Measurements from ENCODE around the gene NDUFA7. TPM values are rescaled to one million over a fixed set of nuclear protein-coding genes. Genes with fewer than 3 reads are reported as not detected.

Gene NDUFA7
- polyA plus RNA-seq, 1 of the 3 experiments (the other 2 are of a cell fraction): 111 TPM

- Histone ChIP-seq H3K36me3 (replicated peaks in 1 of 2; ENCODE audit: control insufficient read depth in 1 of 2, insufficient read depth in 2 of 2, low read length in 1 of 2) (no peaks in the 10 kb centered on the region), H4K20me1 (ENCODE audit: insufficient read depth) (no peaks in the 10 kb centered on the region), H3K4me2 (no peak overlapping the region), H3F3A (replicated peaks; ENCODE audit: insufficient read depth) (peaks cover 32% of the 10 kb centered on the region), H3K4me3 (ENCODE audit: low read depth in 2 of 2, low read length in 1 of 2) (no peak overlapping the region), H2AFZ (ENCODE audit: low read depth) (no peak overlapping the region), H3K4me1 (ENCODE audit: control insufficient read depth in 1 of 2, insufficient read depth in 2 of 2, low read depth in 1 of 2, low read length in 1 of 2) (peaks cover 5 to 15% of the 10 kb centered on the region in 2 experiments; a peak in 3 of 4 replicates), H3K9ac (no peak overlapping the region), H3K27me3 (ENCODE audit: insufficient read depth) (no peaks in the 10 kb centered on the region), H3K27ac (ENCODE audit: low read depth in 2 of 2, low read length in 1 of 2) (peak overlapping the region in 1 of 2 experiments; percentile 92; a peak in 1 of 4 replicates), H3K9me3 (no peaks in the 10 kb centered on the region), H3K9me2 (no peaks in the 10 kb centered on the region), H3K79me2 (ENCODE audit: insufficient read depth) (peaks cover 5% of the 10 kb centered on the region; the same call in 1 of the 2 replicates)
- 82% methylated on average over 4 of the region's 4 CpGs for WGBS (ENCODE audit: low lambda C conversion rate)
- no peak for TF ChIP-seq USF2 (IDR thresholded peaks at IDR 0.05; ENCODE audit: borderline replicate concordance, low read depth, low read length)
- no peak for TF ChIP-seq IRF3 (IDR thresholded peaks at IDR 0.05; ENCODE audit: low read depth, low read length)
- TF ChIP-seq TCF12 (IDR thresholded peaks at IDR 0.05): no peak
- no peak for TF ChIP-seq EP300 (IDR thresholded peaks at IDR 0.05; ENCODE audit: borderline replicate concordance in 1 of 2, low read depth in 1 of 2, low read length in 1 of 2)
- TF ChIP-seq RXRA (IDR thresholded peaks at IDR 0.05; ENCODE audit: borderline replicate concordance, low read depth): no peak
- no peak for TF ChIP-seq SMC3 (IDR thresholded peaks at IDR 0.05; ENCODE audit: low read depth, low read length)
- TF ChIP-seq PBX3 (IDR thresholded peaks at IDR 0.05): no peak
- TF ChIP-seq MXI1 (IDR thresholded peaks at IDR 0.05; ENCODE audit: low read depth, low read length): no peak
- no peak for TF ChIP-seq FOXM1 (IDR thresholded peaks at IDR 0.05; ENCODE audit: low read depth)
- TF ChIP-seq CHD2 (IDR thresholded peaks at IDR 0.05; ENCODE audit: low read length, partially characterized antibody): no peak
- no peak for TF ChIP-seq RCOR1 (IDR thresholded peaks at IDR 0.05; ENCODE audit: low read length)
- TF ChIP-seq REST (IDR thresholded peaks at IDR 0.05; ENCODE audit: low read depth, low read length): no peak
- no peak for TF ChIP-seq FOSL2 (IDR thresholded peaks at IDR 0.05; ENCODE audit: borderline replicate concordance, low read depth)
- TF ChIP-seq TAF1 (IDR thresholded peaks at IDR 0.05; ENCODE audit: borderline replicate concordance, low read depth, low read length): no peak
- TF ChIP-seq ZBTB33 (IDR thresholded peaks at IDR 0.05; ENCODE audit: borderline replicate concordance, low read depth): no peak
- TF ChIP-seq USF1 (IDR thresholded peaks at IDR 0.05; ENCODE audit: borderline replicate concordance, low read depth): no peak
- no peak for TF ChIP-seq POLR2AphosphoS5 (IDR thresholded peaks at IDR 0.05; ENCODE audit: low read depth, low read length)
- no peak for DNase-seq
- ChIA-PET CTCF (no interaction called here), POLR2A (interaction anchor here (0.5 kb wide), 1 partner anchor 327 kb away, joined by 3 read pairs; no protein-coding TSS in a partner anchor)
Observed at GRCh38 chr19:8357007-8357521, 35.9 kb upstream of the NDUFA7 start.
